HG02571 (cell line): ENCODE results near the gene HRAS.

Experiments
- ATAC-seq: cut with Tn5 transposase; IDR thresholded peaks from one replicate; pipeline ENCODE4 v1.9.1; 2021; ENCODE audit warnings: mild to moderate bottlenecking, moderate library complexity; ENCODE audit not compliant: unreplicated experiment

The HRAS gene

GRCh38 chr11:567629-568292, 32.4 kb upstream of the HRAS start:
- ATAC-seq = peak; percentile 2

- ATAC-seq = no peak
These were observed 31.7 kb upstream of the HRAS start for GRCh38 chr11:567011-567628.

GRCh38 chr11:565921-566509, 30.6 kb upstream of the HRAS start:
- no peak for ATAC-seq

DNA sequence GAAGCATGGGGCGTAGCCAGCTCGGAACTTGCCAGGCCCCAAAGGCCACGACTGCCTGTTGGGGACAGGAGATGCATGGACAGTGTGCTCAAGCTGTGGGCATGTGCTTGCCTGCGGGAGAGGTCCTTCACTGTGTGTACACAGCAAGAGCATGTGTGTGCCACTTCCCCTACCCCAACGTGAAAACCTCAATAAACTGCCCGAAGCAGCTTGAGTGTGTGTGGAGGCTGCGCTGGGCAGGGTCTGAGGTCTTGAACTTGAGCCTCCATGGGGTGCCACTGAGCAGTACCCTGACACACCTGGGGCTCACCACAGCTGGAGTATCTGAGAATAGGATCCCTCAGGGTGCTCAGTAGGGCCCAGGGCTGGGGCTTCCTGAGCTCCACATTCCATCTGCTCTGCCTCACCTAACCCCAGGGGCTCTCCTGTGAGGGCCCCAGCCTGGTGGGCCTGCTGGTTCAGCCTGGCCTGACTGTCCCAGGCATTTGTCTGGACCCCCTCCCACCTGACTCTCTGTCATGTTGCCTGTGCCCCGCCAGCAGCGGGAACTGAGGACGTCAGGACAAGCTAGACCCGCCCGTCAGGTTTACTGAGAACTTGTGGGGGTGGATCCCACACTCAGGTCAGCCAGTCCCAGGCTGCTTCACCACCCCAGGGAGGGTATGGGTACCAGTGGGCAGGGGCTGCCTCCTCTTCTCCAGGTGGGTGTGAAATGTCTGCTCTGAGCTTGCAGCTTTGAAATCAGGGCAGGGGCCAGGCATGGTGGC, 28.6 kb upstream of the HRAS start:
- no peak for ATAC-seq

DNA sequence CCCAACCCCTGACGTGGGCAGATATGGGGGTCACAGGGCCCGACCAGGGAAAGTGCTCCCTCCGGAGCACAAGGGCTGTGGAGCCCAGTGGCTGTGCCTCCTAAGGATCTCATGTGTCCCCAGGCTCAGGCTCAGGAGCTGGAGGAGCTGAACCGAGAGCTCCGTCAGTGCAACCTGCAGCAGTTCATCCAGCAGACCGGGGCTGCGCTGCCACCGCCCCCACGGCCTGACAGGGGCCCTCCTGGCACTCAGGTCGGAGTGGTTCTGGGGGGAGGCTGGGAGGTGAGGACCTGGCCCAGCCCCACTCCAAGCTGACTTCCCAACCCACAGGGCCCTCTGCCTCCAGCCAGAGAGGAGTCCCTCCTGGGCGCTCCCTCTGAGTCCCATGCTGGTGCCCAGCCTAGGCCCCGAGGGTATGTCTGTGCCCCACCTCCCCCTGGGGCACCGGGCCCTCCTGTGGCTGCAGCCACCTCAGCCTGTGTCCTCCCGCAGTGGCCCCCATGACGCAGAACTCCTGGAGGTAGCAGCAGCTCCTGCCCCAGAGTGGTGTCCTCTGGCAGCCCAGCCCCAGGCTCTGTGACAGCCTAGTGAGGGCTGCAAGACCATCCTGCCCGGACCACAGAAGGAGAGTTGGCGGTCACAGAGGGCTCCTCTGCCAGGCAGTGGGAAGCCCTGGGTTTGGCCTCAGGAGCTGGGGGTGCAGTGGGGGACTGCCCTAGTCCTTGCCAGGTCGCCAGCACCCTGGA, 27.9 kb upstream of the HRAS start:
- no peak for ATAC-seq

- ATAC-seq = no peak
These were observed 26.8 kb upstream of the HRAS start for GRCh38 chr11:562046-562645.

DNA sequence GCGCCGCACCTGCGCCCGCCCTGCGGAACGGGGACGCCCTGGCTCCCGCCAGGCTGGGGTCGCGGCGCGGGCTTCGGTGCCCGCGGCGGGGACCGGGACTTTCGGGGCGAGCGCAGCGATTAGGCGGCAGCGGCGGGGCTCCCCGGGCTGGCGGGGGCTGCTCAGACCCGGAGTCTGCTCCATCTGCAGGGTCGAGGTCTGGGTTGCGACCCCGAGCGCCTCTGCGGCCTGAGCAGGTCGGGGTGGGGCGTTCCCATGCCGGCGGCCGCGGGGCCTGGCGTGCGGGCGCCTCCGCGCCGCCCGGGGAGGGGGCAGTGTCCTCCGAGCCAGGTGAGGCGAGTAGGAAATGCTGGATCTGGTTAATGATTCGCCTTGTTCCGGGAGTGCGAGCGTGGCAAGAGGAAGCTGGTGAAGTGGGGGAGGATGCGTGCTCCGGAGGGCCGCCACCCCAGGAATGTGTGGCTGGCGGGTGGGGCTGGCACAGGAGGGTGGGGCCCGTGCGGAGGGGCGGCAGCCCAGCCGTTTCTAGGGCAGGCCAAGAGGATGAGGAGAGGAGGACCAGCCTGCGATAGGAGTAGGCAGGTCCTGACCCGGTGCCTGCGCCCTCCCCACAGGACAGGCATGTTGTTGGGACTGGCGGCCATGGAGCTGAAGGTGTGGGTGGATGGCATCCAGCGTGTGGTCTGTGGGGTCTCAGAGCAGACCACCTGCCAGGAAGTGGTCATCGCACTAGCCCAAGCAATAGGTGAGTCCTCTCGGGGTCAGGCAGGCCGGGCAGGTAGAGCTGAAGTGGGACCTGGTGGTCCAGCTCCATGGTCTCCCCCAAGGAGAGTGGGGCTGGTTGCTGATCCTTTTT, 26.0 kb upstream of the HRAS start:
- ATAC-seq = peak; percentile 23

DNA sequence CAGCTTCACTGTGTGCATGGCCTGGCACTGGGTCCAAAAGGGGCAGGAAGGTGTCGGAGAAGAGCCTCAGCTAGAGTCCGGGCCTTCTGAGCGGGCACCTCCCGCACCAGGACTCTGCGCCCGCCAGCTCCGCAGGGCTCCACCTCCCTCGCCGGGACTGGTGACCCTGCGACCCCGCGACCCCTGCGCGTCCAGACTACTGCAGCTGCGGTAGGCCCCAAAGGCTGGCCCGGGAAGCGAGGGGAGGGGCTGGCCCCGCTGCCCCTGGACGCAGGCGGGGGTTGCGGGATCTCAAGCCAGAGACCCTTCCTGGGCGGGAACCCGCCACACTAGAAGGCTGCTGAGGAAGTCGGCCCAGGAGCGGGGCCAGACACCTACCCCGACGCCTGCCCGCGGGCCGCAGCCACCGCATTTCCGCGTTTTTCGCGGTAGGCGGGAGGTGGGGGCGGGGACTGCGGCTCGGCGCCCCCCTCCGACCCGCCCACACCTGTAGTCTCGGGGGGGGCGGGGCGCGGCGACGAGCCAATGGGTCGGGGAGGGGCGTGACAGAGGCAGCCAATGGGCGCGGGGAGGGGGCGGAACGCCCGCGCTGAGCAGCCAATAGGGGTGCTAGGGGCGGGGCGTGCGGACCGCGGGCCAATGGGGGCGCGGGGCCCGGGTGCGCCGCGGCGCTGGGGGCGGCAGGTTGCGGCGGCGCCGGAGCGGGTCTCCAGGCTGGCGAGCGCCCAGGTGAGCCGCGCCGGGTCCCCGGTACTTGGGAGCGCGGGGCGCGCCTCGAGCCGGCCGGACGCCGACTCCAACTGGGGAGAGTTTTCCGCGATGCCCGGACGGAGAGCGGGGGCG, 25.1 kb upstream of the HRAS start, which contains the start of the genes LMNTD2 and RASSF7:
Gene LMNTD2 (minus strand): TSS at position 434 of the 843 bp plus-strand sequence. CDS start 22 bp downstream, at position 412.
Gene RASSF7 (plus strand): TSS at position 666 of the 843 bp plus-strand sequence. CDS start 799 bp downstream, outside the sequence.
- ATAC-seq = peak; percentile 71

DNA sequence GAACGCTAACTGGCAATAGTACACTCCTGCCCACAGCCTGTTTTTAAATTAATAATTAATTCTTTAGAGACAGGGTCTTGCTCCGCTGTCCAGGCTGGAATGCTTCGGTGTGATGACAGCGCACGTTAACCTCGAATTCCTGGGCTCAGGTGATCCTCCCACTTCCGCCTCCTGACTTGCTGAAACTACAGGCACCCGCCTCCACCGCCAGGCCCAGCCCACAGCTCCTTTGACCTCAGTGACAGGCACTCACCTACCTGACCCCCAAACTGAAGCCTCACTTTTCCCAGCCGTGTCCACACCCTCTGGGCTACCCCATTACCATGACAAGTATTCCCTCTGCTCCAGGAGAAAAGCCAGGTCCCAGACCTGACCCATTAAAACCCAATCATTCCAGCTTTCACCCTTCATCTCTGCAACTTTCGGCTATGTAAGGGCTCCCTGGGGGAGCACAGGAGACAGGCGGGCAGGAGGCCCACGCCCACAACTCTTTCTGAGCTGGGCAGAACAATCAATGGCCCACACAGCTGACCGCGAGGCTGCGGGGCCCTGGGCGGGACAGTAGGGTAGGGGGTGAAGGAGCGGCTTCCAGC, 24.4 kb upstream of the HRAS start:
- ATAC-seq = no peak

DNA sequence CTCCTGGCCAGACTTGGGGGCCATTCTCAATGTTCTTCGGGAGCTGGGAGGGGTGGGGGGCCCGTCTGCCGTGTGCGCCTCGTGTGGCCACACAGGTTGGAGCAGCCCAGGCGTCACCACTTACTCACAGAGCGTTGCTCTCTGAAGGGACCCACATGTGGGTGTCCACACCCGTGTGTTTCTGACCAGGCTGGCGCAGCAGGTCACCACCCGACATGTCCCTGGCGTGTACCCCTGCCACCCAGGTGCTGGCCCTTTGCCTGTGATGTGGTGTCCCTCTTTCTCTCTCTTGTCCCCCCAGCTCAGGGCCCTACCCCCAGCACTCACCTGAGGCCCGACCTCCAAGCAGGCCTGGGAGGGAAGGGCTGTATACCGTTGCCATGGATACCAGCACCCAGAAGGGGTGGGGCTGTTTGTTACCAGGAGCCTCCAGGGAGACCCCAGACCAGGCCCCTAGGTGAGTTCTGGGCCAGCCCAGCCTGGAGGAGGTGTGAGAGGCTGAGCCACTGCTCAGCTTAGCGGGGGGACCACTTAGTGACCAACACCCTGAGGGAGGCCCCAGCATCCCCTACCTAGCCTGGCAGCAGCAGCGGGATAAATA, 23.7 kb upstream of the HRAS start:
- no peak for ATAC-seq

DNA sequence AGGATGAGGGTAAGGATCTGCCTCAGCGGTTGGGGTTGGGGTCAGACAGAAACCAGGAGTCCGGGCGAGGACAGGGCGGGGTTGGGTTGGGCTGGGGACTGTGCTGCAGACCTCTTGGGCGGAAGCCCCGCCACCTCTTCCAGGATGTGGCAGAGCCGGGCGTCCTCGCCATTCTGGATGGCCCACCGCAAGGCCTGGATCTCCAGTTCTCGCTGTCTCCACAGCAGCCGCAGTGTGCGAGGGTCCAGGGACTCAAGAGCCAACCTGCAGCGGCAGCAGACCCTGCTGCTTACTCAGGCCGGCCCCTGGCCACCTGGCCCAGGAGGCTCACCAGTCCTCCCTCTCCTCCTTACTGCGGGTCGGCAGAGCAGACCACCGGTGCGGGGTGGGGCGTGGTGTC, 23.1 kb upstream of the HRAS start:
- ATAC-seq = no peak

GRCh38 chr11:557328-558132, 22.2 kb upstream of the HRAS start:
- ATAC-seq = no peak

GRCh38 chr11:556662-557256, 21.4 kb upstream of the HRAS start:
- no peak for ATAC-seq

- no peak for ATAC-seq
These were observed 20.6 kb upstream of the HRAS start for GRCh38 chr11:555780-556661.

DNA sequence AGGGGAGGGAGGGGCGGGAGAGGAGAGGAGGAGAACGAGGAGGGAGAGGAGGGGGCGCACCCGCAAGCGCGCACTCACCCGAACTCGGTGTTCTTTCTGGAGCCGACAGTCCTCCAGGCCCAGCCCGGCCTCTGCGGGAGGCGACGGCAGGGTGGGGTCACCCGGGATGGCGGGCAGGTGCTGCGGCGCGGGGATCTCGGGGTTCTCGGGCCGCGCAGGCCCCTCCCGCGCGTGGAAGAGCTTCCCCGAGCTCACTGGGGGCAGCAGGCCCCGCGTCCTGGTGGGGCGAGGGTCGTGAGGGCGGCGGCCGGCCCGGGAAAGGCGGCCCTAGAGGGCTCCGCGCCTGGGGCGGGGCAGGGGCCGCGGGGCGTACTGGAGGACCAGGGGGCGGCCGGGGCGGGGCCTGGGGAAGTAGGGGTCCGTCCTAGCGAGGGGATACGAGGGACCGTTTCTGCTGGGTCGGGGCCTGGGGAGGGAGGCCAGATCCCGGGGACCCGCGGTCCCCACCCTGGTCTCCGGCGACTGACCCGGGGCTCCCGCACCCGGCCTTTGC, 19.9 kb upstream of the HRAS start:
- no peak for ATAC-seq
